ENCODE data around the gene WNK1.
"Not testable (repeated sequence)": the region's sequence is repeated elsewhere in the genome, so short reads cannot be mapped to it uniquely, and the experiment has no call there.

The WNK1 gene

GRCh38 chr12:751999-752694 lies at the start of gene WNK1:
Gene WNK1 (plus strand): TSS chr12:752579. CDS start chr12:753566, 987 bp downstream.
- DNase-seq (ENCODE audit: low read depth in 2 of 3, low spot score in 2 of 3): peak; percentile 87 to 97 (median 95)

DNA sequence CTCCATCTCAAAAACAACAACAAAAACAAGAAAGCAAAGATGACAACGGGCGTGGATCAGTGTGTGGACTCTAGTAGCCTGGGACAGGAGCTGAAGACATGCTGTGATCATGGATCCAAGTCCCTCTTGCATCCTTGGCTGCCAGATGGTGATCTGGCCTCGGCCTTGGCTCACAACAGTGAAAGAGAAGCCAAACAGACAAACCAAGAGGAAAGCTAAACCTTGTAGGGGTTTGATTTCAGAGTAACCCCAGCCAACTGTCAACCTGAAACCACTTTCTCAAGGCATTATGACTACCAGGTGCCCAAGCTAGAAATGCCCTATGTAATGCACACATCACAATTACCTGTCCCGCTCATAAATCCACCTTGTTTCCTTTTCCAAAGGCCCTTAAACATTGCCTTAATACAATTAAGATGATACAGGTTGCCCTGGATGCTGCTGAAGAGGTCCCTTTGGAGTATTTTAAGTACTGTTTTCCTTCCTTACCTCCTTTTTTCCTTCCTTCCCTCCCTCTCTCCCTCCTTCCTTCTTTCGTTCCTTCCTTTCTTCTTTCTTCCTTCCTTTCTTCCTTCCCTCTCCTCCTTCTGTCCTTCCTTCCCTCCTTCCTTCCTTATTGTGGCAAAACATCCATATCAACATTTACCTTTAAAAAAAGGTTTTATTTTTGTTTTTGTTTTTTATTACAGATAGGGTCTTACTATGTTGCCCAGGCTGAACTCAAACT lies 47.7 kb upstream of the WNK1 start:
- no peak for DNase-seq (ENCODE audit: low read depth in 2 of 3, low spot score in 2 of 3)

DNA sequence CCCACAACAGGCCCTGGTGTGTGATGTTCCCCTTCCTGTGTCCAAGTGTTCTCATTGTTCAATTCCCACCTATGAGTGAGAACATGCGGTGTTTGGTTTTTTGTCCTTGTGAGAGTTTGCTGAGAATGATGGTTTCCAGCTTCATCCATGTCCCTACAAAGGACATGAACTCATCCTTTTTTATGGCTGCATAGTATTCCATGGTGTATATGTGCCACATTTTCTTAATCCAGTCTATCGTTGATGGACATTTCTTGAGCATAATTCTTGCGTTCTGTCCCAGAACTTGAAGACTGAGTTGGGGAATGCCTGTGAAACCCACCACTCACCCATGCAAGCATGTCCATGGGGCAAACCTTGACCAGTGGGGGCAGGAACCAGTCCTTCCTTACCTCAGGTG lies 44.3 kb upstream of the WNK1 start:
- DNase-seq (ENCODE audit: low read depth in 2 of 3, low spot score in 2 of 3): not testable (repeated sequence)

- DNase-seq (ENCODE audit: low read depth in 2 of 3, low spot score in 2 of 3): no peak
Observed at GRCh38 chr12:709455-710020, 42.8 kb upstream of the WNK1 start.

- DNase-seq (ENCODE audit: low read depth in 2 of 3, low spot score in 2 of 3): no peak
Observed at GRCh38 chr12:712172-712863, 40.1 kb upstream of the WNK1 start.

DNA sequence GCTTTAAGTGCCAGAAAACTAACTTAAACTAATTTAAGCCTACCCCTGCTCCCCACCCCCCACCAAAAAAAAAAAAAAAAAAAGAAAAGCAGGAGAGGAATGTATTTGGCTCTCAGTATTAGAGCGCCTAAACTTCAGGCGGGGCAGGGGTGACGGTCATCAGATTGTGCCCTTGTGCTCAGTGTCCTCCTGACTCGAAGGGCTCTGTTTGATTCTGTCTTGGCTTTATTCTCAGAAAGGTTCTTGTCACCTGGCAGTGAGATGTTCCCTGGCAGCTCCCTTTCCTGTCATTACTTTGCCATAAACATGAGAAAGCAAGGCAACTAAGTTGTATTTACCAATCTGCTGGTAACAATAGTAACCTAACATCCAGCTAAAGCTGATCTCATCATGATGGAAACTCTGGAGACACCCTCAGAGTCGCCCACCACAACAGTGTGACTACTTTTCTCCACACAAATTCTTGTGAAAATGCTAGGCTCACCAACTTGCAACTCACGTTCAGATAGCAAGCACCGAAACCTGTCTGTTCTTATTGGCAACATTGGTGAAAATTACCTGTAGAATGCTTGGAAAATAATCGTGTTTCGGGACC lies 39.0 kb upstream of the WNK1 start:
- DNase-seq (ENCODE audit: low read depth in 2 of 3, low spot score in 2 of 3): no peak

GRCh38 chr12:716506-716905 lies 35.9 kb upstream of the WNK1 start:
- peak in 1 of 3 experiments; percentile 23 for DNase-seq (ENCODE audit: low read depth in 2 of 3, low spot score in 2 of 3)

GRCh38 chr12:718756-719102 lies 33.6 kb upstream of the WNK1 start:
- DNase-seq (ENCODE audit: low read depth in 2 of 3, low spot score in 2 of 3): no peak

DNA sequence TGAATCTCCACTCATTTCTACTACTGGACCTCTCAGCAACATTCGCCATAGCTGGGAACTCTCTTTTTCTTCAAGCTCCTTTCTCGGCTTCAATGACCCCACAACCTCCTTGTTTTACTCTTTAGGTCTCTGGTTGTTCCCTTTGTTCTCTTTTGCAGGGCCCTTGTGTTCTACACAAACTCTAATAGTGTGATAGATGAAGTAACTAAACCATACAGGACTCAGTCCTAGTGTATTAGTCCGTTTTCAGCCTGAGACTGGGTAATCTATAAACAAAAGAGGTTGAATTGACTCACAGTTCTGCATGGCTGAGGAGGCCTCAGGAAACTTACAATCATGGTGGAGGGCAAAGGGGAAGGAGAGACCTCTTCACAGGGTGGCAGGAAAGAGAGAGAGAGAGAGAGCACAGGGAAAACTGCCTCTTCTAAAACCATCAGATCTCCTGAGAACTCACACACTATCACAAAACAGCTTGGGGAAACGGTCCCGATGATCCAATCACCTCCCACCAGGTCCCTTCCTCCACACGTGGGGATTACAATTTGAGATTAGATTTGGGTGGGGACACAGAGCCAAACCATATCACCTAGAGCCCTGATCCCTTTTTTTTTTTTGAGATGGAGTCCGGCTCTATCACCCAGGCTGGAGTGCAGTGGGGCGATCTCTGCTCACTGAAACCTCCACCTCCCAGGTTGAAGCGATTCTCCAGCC lies 32.0 kb upstream of the WNK1 start:
- no peak for DNase-seq (ENCODE audit: low read depth in 2 of 3, low spot score in 2 of 3)

GRCh38 chr12:724194-724855 lies 28.1 kb upstream of the WNK1 start:
- no peak for DNase-seq (ENCODE audit: low read depth in 2 of 3, low spot score in 2 of 3)

GRCh38 chr12:725076-725475 lies 27.3 kb upstream of the WNK1 start:
- DNase-seq (ENCODE audit: low read depth in 2 of 3, low spot score in 2 of 3): no peak

DNA sequence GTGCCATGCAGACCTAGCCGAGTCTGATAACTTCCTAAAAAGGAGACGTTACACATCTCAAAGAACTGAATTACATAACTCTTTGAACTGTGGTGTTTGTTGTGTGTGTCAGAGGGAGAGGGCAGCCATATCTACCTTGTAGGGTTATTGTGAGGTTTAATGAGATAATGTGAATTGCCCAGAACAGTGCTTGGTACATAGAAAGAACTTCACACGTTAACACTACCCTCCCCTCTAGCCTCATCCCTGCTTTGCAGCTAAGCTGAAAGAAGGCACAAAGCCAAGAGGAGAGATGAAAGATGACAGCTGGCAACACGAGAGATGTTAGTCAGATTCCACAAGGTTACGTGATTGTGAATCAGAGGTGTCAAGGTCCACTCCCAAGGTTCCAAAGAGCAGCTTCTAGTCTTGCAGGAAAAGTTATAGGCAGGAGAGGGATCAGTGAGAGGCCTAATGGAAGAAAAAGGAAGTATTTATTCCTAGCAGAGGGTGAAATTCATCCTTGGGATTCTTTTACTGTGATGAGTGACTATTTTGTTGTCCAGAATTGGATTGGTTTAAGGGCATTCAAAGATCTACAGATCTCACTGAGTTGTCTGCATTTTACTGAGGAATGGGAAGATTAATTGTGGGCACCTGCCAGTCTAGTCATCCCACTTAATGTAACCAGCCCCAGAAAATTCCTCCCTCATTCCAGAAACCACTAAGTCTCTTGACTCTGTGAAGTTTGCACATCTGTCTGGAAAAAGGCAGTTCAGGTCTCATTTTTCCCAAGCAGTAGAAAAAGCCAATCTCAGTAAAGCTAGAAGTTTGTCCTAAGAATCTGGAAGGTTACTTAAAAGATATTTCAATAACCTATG lies 25.9 kb upstream of the WNK1 start:
- no peak for DNase-seq (ENCODE audit: low read depth in 2 of 3, low spot score in 2 of 3)

- DNase-seq (ENCODE audit: low read depth in 2 of 3, low spot score in 2 of 3): no peak
Observed at GRCh38 chr12:727321-727720, 25.1 kb upstream of the WNK1 start.

GRCh38 chr12:728781-729180 lies 23.6 kb upstream of the WNK1 start:
- no peak for DNase-seq (ENCODE audit: low read depth in 2 of 3, low spot score in 2 of 3)

DNA sequence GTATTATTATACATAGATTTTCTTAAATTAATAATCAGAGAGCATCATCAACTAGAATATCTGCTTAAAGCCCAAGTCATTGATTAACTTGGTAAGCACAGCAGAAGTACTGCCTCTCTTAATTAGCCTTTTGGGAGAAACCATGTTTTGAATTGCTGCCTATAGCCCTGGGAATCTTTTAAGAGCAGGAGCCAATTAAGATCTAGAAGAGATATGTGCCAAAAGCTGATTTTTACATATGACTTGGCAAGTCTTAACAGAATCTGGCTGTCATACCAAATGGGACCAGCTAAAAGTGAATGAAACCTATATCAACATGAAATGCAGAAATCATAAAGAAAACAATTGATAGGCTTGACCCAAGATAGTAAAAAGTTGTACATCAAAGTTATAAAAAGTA lies 23.2 kb upstream of the WNK1 start:
- DNase-seq (ENCODE audit: low read depth in 2 of 3, low spot score in 2 of 3): no peak

- DNase-seq (ENCODE audit: low read depth in 2 of 3, low spot score in 2 of 3): no peak
Observed at GRCh38 chr12:730550-730949, 21.8 kb upstream of the WNK1 start.

- DNase-seq (ENCODE audit: low read depth in 2 of 3, low spot score in 2 of 3): no peak
Observed at GRCh38 chr12:737122-737739, 15.1 kb upstream of the WNK1 start.

GRCh38 chr12:738712-739111 lies 13.7 kb upstream of the WNK1 start:
- no peak for DNase-seq (ENCODE audit: low read depth in 2 of 3, low spot score in 2 of 3)

DNA sequence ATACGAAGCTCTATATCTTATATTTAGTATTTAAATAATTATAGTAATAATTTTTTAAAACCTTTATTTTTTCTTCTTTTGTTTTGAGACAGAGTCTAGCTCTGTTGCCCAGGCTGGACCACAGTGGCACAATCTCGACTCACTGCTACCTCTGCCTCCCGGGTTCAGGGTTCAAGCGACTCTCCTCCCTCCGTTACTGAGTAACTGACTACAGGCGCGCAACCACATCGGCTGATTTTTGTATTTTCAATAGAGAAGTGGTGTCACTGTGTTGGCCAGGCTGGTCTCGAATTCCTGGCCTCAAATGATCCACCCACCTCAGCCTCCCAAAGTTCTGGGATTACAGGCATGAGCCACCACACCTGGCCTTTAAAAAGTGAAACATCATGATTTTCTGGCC lies 13.0 kb upstream of the WNK1 start:
- DNase-seq (ENCODE audit: low read depth in 2 of 3, low spot score in 2 of 3): no peak

All from activated CD8-positive, alpha-beta memory T cell treated with anti-CD3 and anti-CD28 coated beads for 48 hours (primary cell).